ENCODE data around the gene PCSK6.

The PCSK6 gene

DNA sequence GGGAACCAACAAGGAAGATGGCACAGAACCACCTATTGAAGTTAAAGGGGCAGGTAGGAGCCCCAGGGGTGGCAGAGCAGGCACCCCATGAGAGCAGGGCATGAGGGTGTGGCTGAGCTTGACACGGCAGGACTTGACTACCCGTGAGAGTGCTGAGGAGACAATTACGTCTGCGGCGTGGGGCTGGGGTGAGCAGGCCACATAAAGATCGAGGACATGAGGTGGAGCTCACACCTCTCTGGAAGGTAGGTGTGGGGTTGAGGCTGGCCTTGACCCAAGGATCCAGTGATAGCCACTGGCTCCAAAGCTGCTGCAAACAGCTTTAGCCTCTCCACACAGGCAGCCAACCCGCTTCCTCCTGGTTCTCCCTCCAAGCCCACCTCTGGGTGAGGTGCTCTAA lies 64.5 kb downstream of the PCSK6 start:
- TF ChIP-seq, protein P1, sequence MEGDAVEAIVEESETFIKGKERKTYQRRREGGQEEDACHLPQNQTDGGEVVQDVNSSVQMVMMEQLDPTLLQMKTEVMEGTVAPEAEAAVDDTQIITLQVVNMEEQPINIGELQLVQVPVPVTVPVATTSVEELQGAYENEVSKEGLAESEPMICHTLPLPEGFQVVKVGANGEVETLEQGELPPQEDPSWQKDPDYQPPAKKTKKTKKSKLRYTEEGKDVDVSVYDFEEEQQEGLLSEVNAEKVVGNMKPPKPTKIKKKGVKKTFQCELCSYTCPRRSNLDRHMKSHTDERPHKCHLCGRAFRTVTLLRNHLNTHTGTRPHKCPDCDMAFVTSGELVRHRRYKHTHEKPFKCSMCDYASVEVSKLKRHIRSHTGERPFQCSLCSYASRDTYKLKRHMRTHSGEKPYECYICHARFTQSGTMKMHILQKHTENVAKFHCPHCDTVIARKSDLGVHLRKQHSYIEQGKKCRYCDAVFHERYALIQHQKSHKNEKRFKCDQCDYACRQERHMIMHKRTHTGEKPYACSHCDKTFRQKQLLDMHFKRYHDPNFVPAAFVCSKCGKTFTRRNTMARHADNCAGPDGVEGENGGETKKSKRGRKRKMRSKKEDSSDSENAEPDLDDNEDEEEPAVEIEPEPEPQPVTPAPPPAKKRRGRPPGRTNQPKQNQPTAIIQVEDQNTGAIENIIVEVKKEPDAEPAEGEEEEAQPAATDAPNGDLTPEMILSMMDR (IDR thresholded peaks at IDR 0.05): no peak

DNA sequence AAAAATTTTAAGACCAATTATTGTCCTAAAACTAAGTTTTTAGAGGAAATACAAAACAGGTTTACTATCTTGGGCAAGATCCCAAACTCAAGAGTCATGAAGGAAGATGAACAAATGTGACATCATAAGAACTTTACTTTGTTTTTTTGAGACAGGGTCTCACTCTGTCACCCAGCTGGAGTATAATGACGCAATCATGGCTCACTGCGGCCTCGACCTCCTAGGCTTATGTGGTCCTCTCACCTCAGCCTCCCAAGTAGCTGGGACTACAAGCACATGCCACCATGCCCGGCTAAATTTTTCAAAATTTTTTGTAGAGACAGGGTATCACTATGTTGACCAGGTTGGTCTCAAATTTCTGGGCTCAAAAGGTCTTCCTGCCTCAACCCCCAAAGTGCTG lies 69.3 kb downstream of the PCSK6 start:
- TF ChIP-seq, protein P1 (IDR thresholded peaks at IDR 0.05): no peak

DNA sequence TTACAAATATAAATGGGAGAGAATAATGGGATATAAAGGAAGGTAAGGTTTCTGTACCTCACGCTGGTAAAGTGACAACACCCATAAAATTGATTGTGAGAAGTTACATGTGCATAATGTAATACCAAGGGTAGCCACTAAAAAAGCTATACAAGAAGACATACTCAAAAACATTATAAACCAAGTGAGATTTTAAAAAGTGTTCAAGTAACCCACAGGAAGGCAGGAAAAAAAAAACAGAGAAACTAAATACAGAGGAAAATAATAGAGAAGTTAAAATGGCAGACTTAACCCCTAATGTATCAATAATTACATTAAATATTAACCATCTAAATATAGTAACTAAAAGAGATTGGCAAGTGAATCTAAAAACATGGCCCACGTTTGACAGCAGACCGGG lies 76.3 kb downstream of the PCSK6 start:
- TF ChIP-seq, protein P1 (IDR thresholded peaks at IDR 0.05): no peak

- TF ChIP-seq, protein P1 (IDR thresholded peaks at IDR 0.05): no peak
These were observed 77.9 kb downstream of the PCSK6 start for GRCh38 chr15:101411581-101411980.

GRCh38 chr15:101411085-101411484 lies 78.4 kb downstream of the PCSK6 start:
- TF ChIP-seq, protein P1 (IDR thresholded peaks at IDR 0.05): no peak

- TF ChIP-seq, protein P1 (IDR thresholded peaks at IDR 0.05): no peak
These were observed 78.9 kb downstream of the PCSK6 start for GRCh38 chr15:101410612-101411011.

DNA sequence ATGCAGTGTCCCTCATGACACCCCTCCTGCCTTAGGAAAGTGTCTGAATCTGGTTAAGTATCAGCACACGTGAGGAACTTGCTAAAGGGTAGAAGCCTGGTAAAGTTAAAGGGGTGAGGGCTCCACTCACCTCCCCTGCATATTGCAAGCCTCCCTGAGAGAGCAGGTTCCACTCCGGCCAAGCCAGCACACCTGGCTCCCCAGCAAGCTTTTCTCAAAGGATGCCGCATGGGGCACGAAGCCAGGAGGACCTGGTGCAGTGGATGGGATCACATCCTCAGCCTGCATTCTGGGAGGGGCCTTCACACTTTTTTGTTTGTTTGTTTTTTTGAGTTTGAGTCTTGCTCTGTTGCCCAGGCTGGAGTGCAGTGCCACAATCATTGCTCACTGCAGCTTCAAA lies 79.9 kb downstream of the PCSK6 start:
- TF ChIP-seq, protein P1 (IDR thresholded peaks at IDR 0.05): no peak

Data from LNCAP (cell line).